Kidney (tissue), 14 donors: ENCODE results near the gene GAS6. TPM values are rescaled to one million over a fixed set of nuclear protein-coding genes. Genes with fewer than 3 reads are reported as not detected.
A peak's percentile ranks its signal among the peaks of the same experiment; 100 is the strongest.

Source experiments
- DNase-seq, 5 donors: peaks; one replicate each; pipeline ENCODE4 v3.0.0-alpha.2; 2013 to 2020
- FAIRE-seq: peaks from 2 replicates; lab custom pipeline; 2012; peaks lifted over from hg19 to GRCh38; lab: Jason Lieb, UNC
- H3K27ac ChIP-seq, 2 donors: one replicate each; pipeline ENCODE4 v1.7.0; 2013; ENCODE audit warnings: low read depth in 2 of 2, low read length in 2 of 2, inconsistent platforms in 1 of 2
- H3K27me3 ChIP-seq: one replicate; pipeline ENCODE4 v1.7.1; 2013; ENCODE audit warnings: low read length, inconsistent platforms; ENCODE audit not compliant: control insufficient read depth, insufficient read depth
- H3K36me3 ChIP-seq, 3 donors: one replicate each; pipeline versions ENCODE4 v1.7.0 to v1.7.1; 2013; ENCODE audit warnings: low read length in 3 of 3, control low read depth in 1 of 3, inconsistent platforms in 1 of 3; ENCODE audit not compliant: insufficient read depth in 3 of 3, control insufficient read depth in 2 of 3
- H3K4me1 ChIP-seq, 3 donors: one replicate each; pipeline versions ENCODE4 v1.7.0 to v1.7.1; 2013; ENCODE audit warnings: low read length in 3 of 3, inconsistent platforms in 1 of 3, low read depth in 1 of 3; ENCODE audit not compliant: control insufficient read depth in 2 of 3, insufficient read depth in 2 of 3
- H3K4me3 ChIP-seq, 3 donors: one replicate each; pipeline versions ENCODE4 v1.7.0 to v1.8.1; 2013; ENCODE audit warnings: low read length in 3 of 3, control low read depth in 1 of 3, inconsistent platforms in 1 of 3
- H3K9ac ChIP-seq, 3 donors: one replicate each; pipeline versions ENCODE4 v1.7.0 to v1.7.1; 2013; ENCODE audit warnings: low read length in 3 of 3, control low read depth in 1 of 3, inconsistent platforms in 1 of 3
- H3K9me3 ChIP-seq, 3 donors: one replicate each; pipeline versions ENCODE4 v1.7.0 to v1.7.1; 2013; ENCODE audit warnings: low read length in 3 of 3, control low read depth in 1 of 3, inconsistent platforms in 1 of 3; ENCODE audit not compliant: control insufficient read depth in 2 of 3, insufficient read depth in 1 of 3
- intact Hi-C: fragments of 100-400 bp; cut with DNase I; formaldehyde crosslinking; loops from one replicate; pipeline ENCODE4 v1.11.1; 2022
- polyA plus RNA-seq: library from polyadenylated mRNA; stranded (reverse); fragments of 350-450 nt; fragmentation: Illumina TruSeq; extraction: RNeasy Lipid Tissue Mini Kit (QIAGEN cat#74804); gene quantifications from one replicate; pipeline ENCODE4 v1.2.3, GENCODE V29; 2014; ENCODE audit warnings: low read depth, low replicate concordance; ENCODE audit not compliant: insufficient read depth
- total RNA-seq: library from RNA; stranded (reverse); fragmentation: NEBNext Ultra II Directional; extraction: Animal tissue kit (Norgen Biotek cat#: 25700); gene quantifications from one replicate; pipeline ENCODE4 v1.2.1, GENCODE V29; 2021
- TF ChIP-seq, protein P1 (sequence below): IDR thresholded peaks from 3 replicates; pipeline ENCODE4 v1.5.1; 2012; ENCODE audit warnings: mild to moderate bottlenecking, moderate library complexity, borderline replicate concordance; ENCODE audit not compliant: insufficient read depth; ENCODE audit errors: extremely low read depth
- donor health status: control.
- donor health status: control.
- donor health status: control.
- donor health status: control.
- donor health status: control.
- donor health status: DM: yes; HTN: yes; CAD: no.
- donor health status: Normal renal cell carcinoma (clear cell type).

GAS6 gene
- total and polyA plus RNA-seq, 2 donors from 2014 or later = 83.5 to 135 TPM

DNA sequence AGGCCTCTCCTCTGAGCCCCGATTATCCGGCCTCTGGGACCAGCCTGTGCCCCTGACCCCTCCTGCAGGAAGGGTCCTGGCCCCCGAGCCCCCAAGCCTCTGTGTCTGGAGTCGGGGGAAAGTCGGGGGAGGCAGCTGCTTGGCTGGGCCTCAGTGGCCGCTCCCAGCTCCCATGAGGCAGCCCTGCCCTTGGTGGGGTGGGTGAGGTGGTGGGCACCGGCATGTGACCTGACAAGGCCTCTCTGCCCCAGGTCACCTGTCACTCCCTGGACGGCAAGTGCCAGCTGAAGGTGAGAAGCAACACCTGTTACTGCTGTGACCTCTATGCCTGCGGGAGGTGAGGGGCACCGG, 63.3 kb downstream of the GAS6 start:
- DNase-seq (peak in 2 of 5 donors; percentile 51 to 58), FAIRE-seq (no peak)
- intact Hi-C loops = no loop called here

DNA sequence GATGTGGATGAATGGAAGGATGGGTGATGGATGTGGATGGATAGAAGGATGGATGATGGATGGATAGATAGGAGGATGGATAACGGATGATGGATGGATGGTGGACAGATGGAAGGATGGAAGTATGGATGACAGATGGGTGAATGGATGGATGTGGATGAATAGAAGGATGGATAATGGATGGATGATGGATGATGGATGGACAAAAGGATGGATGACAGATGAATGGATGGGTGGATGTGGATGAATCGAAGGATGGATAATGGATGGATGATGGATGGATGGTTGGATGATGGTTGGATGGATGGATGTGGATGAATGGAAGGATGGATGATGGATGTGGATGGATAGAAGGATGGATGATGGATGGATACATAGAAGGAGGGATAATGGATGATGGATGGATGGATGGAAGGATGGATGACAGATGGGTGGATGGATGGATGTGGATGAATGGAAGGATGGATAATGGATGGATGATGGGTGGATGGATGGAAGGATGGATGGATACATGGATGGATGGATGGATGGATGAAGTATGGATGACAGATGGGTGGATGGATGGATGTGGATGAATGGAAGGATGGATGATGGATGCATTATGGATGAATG, 65.6 kb downstream of the GAS6 start:
- no peak overlapping the region for H3K27ac ChIP-seq
- peaks cover 2% of the 10 kb centered on the region for H3K27me3 ChIP-seq
- H3K4me1 ChIP-seq = no peaks in the 10 kb centered on the region
- DNase-seq (no peak), FAIRE-seq (no peak)
- H3K36me3 ChIP-seq = no peaks in the 10 kb centered on the region
- intact Hi-C loops = no loop called here
- peaks cover 0 to 3% (median 0%) of the 10 kb centered on the region in 3 donors for H3K9me3 ChIP-seq
- peak overlapping the region in 1 of 3 donors; percentile 14 for H3K4me3 ChIP-seq
- no peak overlapping the region for H3K9ac ChIP-seq
- TF ChIP-seq, protein P1, sequence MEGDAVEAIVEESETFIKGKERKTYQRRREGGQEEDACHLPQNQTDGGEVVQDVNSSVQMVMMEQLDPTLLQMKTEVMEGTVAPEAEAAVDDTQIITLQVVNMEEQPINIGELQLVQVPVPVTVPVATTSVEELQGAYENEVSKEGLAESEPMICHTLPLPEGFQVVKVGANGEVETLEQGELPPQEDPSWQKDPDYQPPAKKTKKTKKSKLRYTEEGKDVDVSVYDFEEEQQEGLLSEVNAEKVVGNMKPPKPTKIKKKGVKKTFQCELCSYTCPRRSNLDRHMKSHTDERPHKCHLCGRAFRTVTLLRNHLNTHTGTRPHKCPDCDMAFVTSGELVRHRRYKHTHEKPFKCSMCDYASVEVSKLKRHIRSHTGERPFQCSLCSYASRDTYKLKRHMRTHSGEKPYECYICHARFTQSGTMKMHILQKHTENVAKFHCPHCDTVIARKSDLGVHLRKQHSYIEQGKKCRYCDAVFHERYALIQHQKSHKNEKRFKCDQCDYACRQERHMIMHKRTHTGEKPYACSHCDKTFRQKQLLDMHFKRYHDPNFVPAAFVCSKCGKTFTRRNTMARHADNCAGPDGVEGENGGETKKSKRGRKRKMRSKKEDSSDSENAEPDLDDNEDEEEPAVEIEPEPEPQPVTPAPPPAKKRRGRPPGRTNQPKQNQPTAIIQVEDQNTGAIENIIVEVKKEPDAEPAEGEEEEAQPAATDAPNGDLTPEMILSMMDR = no peak

More for the DNA sequence above, 63.3 kb downstream of the GAS6 start:
- Histone ChIP-seq H3K27ac (no peak overlapping the region), H3K4me1 (no peaks in the 10 kb centered on the region), H3K9me3 (peaks cover 0 to 3% (median 0%) of the 10 kb centered on the region in 3 donors), H3K27me3 (peaks cover 2% of the 10 kb centered on the region), H3K36me3 (no peaks in the 10 kb centered on the region), H3K4me3 (no peak overlapping the region), H3K9ac (no peak overlapping the region)
- TF ChIP-seq, protein P1 = no peak

DNA sequence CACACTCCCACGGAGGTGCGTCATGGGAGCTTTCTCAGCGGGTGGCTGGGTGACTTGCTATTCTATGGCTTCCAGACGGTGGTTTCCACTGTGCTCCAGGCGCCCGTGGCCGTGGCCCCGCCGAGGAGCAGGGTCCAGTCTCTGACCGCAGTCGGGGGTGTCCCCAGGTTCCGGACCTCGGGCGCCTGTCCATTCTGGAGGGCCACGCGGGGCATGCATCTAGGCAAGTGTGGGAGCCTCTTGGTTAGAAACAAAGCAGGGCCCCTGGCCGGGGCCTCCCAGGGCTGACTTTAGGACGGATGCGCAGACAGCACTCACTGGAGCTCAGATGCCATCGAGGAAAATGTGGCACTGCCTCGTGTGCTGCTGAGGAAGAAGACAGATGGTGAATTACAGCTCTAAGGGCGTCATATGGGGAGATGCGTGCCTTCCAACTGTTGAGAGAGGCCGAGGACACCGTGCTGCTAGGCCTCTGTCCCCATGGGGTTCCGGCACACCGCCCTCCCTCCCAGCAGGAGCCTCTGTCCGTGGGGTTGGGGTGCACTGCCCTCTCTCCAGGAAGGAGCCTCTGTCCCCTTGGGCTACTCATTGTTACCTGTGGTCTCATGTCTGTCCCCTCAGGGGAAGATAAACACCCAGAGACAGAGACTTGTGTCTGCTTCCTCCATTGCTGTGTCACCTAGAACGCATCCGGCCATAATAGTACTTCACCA, 66.8 kb downstream of the GAS6 start:
- H3K4me1 ChIP-seq = no peaks in the 10 kb centered on the region
- FAIRE-seq (no peak), DNase-seq (peak in 1 of 5 donors; percentile 16)
- H3K27ac ChIP-seq = no peak overlapping the region
- TF ChIP-seq, protein P1 = no peak
- peaks cover 0 to 3% (median 0%) of the 10 kb centered on the region in 3 donors for H3K9me3 ChIP-seq
- intact Hi-C loops = no loop called here
- no peak overlapping the region for H3K9ac ChIP-seq
- H3K27me3 ChIP-seq = peaks cover 2% of the 10 kb centered on the region
- no peaks in the 10 kb centered on the region for H3K36me3 ChIP-seq
- no peak overlapping the region for H3K4me3 ChIP-seq
